ENCODE results near the gene CREB1. TPM values are rescaled to one million over a fixed set of nuclear protein-coding genes. Genes with fewer than 3 reads are reported as not detected.

CREB1 gene
- total RNA-seq (2011; cell fraction: chromatin; rRNA removed; ENCODE audit: low replicate concordance): 48.7 and 75.1 TPM in 2 replicates
- total RNA-seq (2011; cell fraction: nucleolus; rRNA removed): 20.5 and 29.2 TPM in 2 replicates
- total RNA-seq (2011; cell fraction: nucleoplasm; rRNA removed): 33.9 and 56.9 TPM in 2 replicates
- 10.3 and 17.8 TPM in 2 replicates for total RNA-seq (2014; rRNA removed)
- total RNA-seq (2014; rRNA removed; fragmentation: Illumina TruSeq; extraction: Trizol): 29.4 and 32.3 TPM in 2 replicates
- total RNA-seq (2015; rRNA removed; fragmentation: Illumina TruSeq; extraction: Trizol): 19.5 and 20.0 TPM in 2 replicates
- total RNA-seq (2021): 30.8 and 34.6 TPM in 2 replicates
- 50.5 and 51.3 TPM in 2 replicates for polyA plus RNA-seq (2011; rRNA removed)
- 31.8 and 35.3 TPM in 2 replicates for polyA plus RNA-seq (2011; cell fraction: cytosol; rRNA removed)
- 57.7 and 83.1 TPM in 2 replicates for polyA plus RNA-seq (2011; cell fraction: nucleus; rRNA removed)
- 20.1 and 25.2 TPM in 2 replicates for polyA plus RNA-seq (2012)
- 24.7 and 31.8 TPM in 2 replicates for polyA plus RNA-seq (2014; fragmentation: Illumina TruSeq; extraction: Trizol)
- polyA plus RNA-seq (2014; fragmentation: Nextera tagmentation; extraction: Ambion mirVana): 10 to 100 TPM in 1 of 2 experiments, 1 to 10 TPM in 1; 8.9 to 14.7 TPM
- polyA plus RNA-seq (2014; rRNA removed): 15.5 and 23.9 TPM in 2 replicates
- polyA minus RNA-seq (2011; rRNA and poly(A)+ RNA removed): 69.4 and 73.2 TPM in 2 replicates
- 17.4 and 30.7 TPM in 2 replicates for polyA minus RNA-seq (2011; cell fraction: cytosol; rRNA and poly(A)+ RNA removed)
- 23.8 and 52.6 TPM in 2 replicates for polyA minus RNA-seq (2011; cell fraction: nucleus; rRNA and poly(A)+ RNA removed)
- Bru-seq, nascent RNA: percentile 85 among the genes with signal in this experiment
- BruChase-seq, experiment 1, labeled RNA remaining after a 2-hour chase: percentile 86 among the genes with signal in this experiment
- BruChase-seq, experiment 2, labeled RNA remaining after a 6-hour chase: percentile 84 among the genes with signal in this experiment
- long read RNA-seq, experiment 1, full-length matches to known transcripts: 33 of 82 reads
- long read RNA-seq, experiment 1, partial matches to known transcripts: 15 of 82 reads
- long read RNA-seq, experiment 1, other reads (novel, unspliced or antisense): 34 of 82 reads
- long read RNA-seq, experiment 2, full-length matches to known transcripts: 2 of 11 reads
- long read RNA-seq, experiment 2, partial matches to known transcripts: 2 of 11 reads
- long read RNA-seq, experiment 2, other reads (novel, unspliced or antisense): 7 of 11 reads
- long read RNA-seq, experiment 3, full-length matches to known transcripts: 8 of 13 reads
- long read RNA-seq, experiment 3, partial matches to known transcripts: 2 of 13 reads
- long read RNA-seq, experiment 3, other reads (novel, unspliced or antisense): 3 of 13 reads

GRCh38 chr2:207529330-207530159 is at the start of gene CREB1:
Gene CREB1 (plus strand): TSS chr2:207529962. CDS start chr2:207555636, 25,674 bp downstream.
- H3K4me3 ChIP-seq: peak within 1 kb of the TSS; percentile 74
- in situ Hi-C loops (cut with MboI): no loop called here
- POLR2A ChIA-PET: interaction anchor here (0.6 to 2.2 kb wide), 8 partner anchors 10 to 604 kb away, joined by 3 to 7 read pairs (median 4); partner anchors contain the start of genes FZD5 and METTL21A
- intact Hi-C loops (cut with micrococcal nuclease): loop anchor here (2.0 to 5.0 kb wide), 3 partner anchors 47 to 183 kb away; partner anchors contain the start of genes CCNYL1 and METTL21A
- peak within 1 kb of the TSS; percentile 93 for H3K27ac ChIP-seq (ENCODE audit: extremely low read depth, low read depth, low read length)
- peak; percentile 82 for FAIRE-seq
- DNase-seq (ENCODE audit: extremely low read depth in 1 of 4, low spot score in 3 of 4): peak; percentile 89 to 95 (median 91)
- H3K4me1 ChIP-seq (replicated peaks in 1 of 2; ENCODE audit: control insufficient read depth in 2 of 2, insufficient read depth in 2 of 2, low read length in 2 of 2): peaks cover 10 to 14% of the 10 kb centered on the region in 2 experiments; a peak in 4 of 5 replicates
- CTCF ChIA-PET (ENCODE audit: low intra/inter-chr PET ratio): no interaction called here
- H3K9ac ChIP-seq (ENCODE audit: insufficient read depth in 1 of 2, low read depth in 2 of 2, low read length in 2 of 2): peak within 1 kb of the TSS; percentile 85 to 98
- TSS peak; percentile 66 for BruUV-seq (replicated peaks)
- no peaks in the 10 kb centered on the region; the same call in 2 of the 3 replicates for H3K36me3 ChIP-seq (ENCODE audit: control insufficient read depth, insufficient read depth, low read length)
- no peaks in the 10 kb centered on the region for H3K9me1 ChIP-seq (ENCODE audit: control insufficient read depth, insufficient read depth, low read length)
- WGBS (ENCODE audit: insufficient coverage, low coverage, missing lambda C conversion rate): 0% methylated on average over 25 of the region's 92 CpGs
- no peaks in the 10 kb centered on the region for H4K20me1 ChIP-seq (replicated peaks; ENCODE audit: control insufficient read depth, insufficient read depth, low read length)
- peaks cover 62% of the 10 kb centered on the region for H3K79me2 ChIP-seq (ENCODE audit: control insufficient read depth, insufficient read depth, low read length)
- ATAC-seq: peak; percentile 90
- no peaks in the 10 kb centered on the region for H3K27me3 ChIP-seq (ENCODE audit: control insufficient read depth in 2 of 2, insufficient read depth in 2 of 2, low read length in 2 of 2)
- H2AFZ ChIP-seq (ENCODE audit: low read depth, low read length): peak within 1 kb of the TSS; percentile 81
- no peaks in the 10 kb centered on the region for H3K9me3 ChIP-seq (replicated peaks; ENCODE audit: control insufficient read depth, insufficient read depth, low read depth, low read length)
- peak within 1 kb of the TSS; percentile 89 for H3K4me2 ChIP-seq (ENCODE audit: insufficient read depth, low read length)
- peak; percentile 35; the same call in 1 of the 2 replicates for TF ChIP-seq MAX (CRISPR knock-in tag; IDR thresholded peaks at IDR 0.05)
- TF ChIP-seq ZNF639 (CRISPR knock-in tag; conservative IDR thresholded peaks at IDR 0.05 in 1 of 2, IDR thresholded peaks at IDR 0.05 in 1 of 2): peak in 1 of 2 experiments; percentile 38; a peak in 1 of 4 replicates
- peak; percentile 64; the same call in 1 of the 2 replicates for TF ChIP-seq OTX1 (CRISPR knock-in tag; IDR thresholded peaks at IDR 0.05)
- no peak for TF ChIP-seq ZNF253 (CRISPR knock-in tag; conservative IDR thresholded peaks at IDR 0.05)

Data from K562 (cell line).